Measurements from ENCODE around the gene DHRSX. TPM values are rescaled to one million over a fixed set of nuclear protein-coding genes. Genes with fewer than 3 reads are reported as not detected.
"Not testable (repeated sequence)": the region's sequence is repeated elsewhere in the genome, so short reads cannot be mapped to it uniquely, and the experiment has no call there.

The DHRSX gene
- total and polyA plus RNA-seq, 3 donors from 2014 or later = 15.3 to 31.3 (median 29.2) TPM

- TF ChIP-seq POLR2A (IDR thresholded peaks at IDR 0.05) = no peak
- no peak for TF ChIP-seq CTCF (IDR thresholded peaks at IDR 0.05)
- WGBS, 2 donors = 85 to 96% methylated on average over 7 of the region's 7 CpGs
- intact Hi-C loops (cut with DNase I; ENCODE audit: low total_unique reads) = no loop called here
Observed at GRCh38 chrX:2471641-2472040, 29.1 kb downstream of the DHRSX start.

GRCh38 chrX:2471126-2471525 is 29.6 kb downstream of the DHRSX start:
- WGBS, 2 donors = 90 to 96% methylated on average over 10 of the region's 10 CpGs
- H3K4me3 ChIP-seq; H3K27me3 ChIP-seq; H3K36me3 ChIP-seq (ENCODE audit: low read depth, missing control alignments); intact Hi-C loops (cut with DNase I; ENCODE audit: low total_unique reads); H3K9me3 ChIP-seq; DNase-seq; H3K4me1 ChIP-seq; H3K27ac ChIP-seq: not testable (repeated sequence)

More at GRCh38 chrX:2471641-2472040, 29.1 kb downstream of the DHRSX start:
- Histone ChIP-seq H3K4me3 (no peak overlapping the region), H3K9me3 (no peaks in the 10 kb centered on the region), H3K27ac (no peak overlapping the region), H3K27me3 (no peaks in the 10 kb centered on the region), H3K4me1 (no peaks in the 10 kb centered on the region), H3K36me3 (ENCODE audit: low read depth, missing control alignments) (no peaks in the 10 kb centered on the region)
- DNase-seq = no peak

GRCh38 chrX:2469852-2470251 is 30.9 kb downstream of the DHRSX start:
- intact Hi-C loops (cut with DNase I; ENCODE audit: low total_unique reads); DNase-seq; H3K4me1 ChIP-seq; H3K27me3 ChIP-seq; H3K9me3 ChIP-seq; H3K4me3 ChIP-seq; H3K27ac ChIP-seq; H3K36me3 ChIP-seq (ENCODE audit: low read depth, missing control alignments): not testable (repeated sequence)
- WGBS, 2 donors = 89 to 93% methylated on average over 4 of the region's 4 CpGs

- WGBS, 2 donors = 65 to 90% methylated on average over 18 to 22 of the region's 22 CpGs
- intact Hi-C loops (cut with DNase I; ENCODE audit: low total_unique reads) = no loop called here
Observed at GRCh38 chrX:2469196-2469685, 31.5 kb downstream of the DHRSX start.

GRCh38 chrX:2468261-2469195 is 32.2 kb downstream of the DHRSX start:
- H3K27me3 ChIP-seq = no peaks in the 10 kb centered on the region
- peak; percentile 72 for DNase-seq
- no peak for TF ChIP-seq CTCF (IDR thresholded peaks at IDR 0.05)
- no peak for TF ChIP-seq POLR2A (IDR thresholded peaks at IDR 0.05)
- no peaks in the 10 kb centered on the region for H3K9me3 ChIP-seq
- H3K36me3 ChIP-seq (ENCODE audit: low read depth, missing control alignments) = no peaks in the 10 kb centered on the region
- intact Hi-C loops (cut with DNase I; ENCODE audit: low total_unique reads) = no loop called here
- H3K4me1 ChIP-seq = no peaks in the 10 kb centered on the region
- 69 to 85% methylated on average over 28 to 32 of the region's 32 CpGs for WGBS, 2 donors
- H3K4me3 ChIP-seq = no peak overlapping the region
- H3K27ac ChIP-seq = no peak overlapping the region

More at GRCh38 chrX:2469196-2469685, 31.5 kb downstream of the DHRSX start:
- Histone ChIP-seq H3K4me3 (no peak overlapping the region), H3K4me1 (no peaks in the 10 kb centered on the region), H3K36me3 (ENCODE audit: low read depth, missing control alignments) (no peaks in the 10 kb centered on the region), H3K27ac (no peak overlapping the region), H3K9me3 (no peaks in the 10 kb centered on the region), H3K27me3 (no peaks in the 10 kb centered on the region)
- TF ChIP-seq CTCF (IDR thresholded peaks at IDR 0.05) (no peak), POLR2A (IDR thresholded peaks at IDR 0.05) (no peak)
- DNase-seq = peak; percentile 66

Data from testis (tissue), 3 donors.